ENCODE measurements around the gene ITPR1.

Gene ITPR1

DNA sequence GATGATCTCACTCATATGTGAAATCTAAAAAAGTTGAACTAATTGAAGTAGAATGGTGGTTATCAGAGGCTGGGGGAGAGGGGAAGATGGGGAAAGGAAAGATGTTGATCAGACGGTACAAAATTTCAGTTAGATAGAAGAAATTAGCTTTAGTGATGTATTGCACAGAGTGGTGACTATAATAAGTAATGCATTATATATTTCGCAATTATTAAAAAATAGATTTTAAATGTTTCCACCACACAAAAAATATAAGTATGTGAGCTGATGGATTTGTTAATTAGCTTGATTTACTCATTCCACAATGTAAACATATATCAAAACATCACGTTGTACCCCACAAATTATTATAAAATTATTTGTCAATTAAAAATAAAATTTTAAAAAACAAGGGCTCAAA lies 34.2 kb upstream of the ITPR1 start:
- Histone ChIP-seq H3K4me3 (ENCODE audit: low read depth, low read length) (no peak overlapping the region), H3K4me1 (no peaks in the 10 kb centered on the region), H3K9me3 (no peaks in the 10 kb centered on the region), H3K36me3 (no peaks in the 10 kb centered on the region), H3K27me3 (no peaks in the 10 kb centered on the region)
- no peak for DNase-seq
- TF ChIP-seq, protein P1, sequence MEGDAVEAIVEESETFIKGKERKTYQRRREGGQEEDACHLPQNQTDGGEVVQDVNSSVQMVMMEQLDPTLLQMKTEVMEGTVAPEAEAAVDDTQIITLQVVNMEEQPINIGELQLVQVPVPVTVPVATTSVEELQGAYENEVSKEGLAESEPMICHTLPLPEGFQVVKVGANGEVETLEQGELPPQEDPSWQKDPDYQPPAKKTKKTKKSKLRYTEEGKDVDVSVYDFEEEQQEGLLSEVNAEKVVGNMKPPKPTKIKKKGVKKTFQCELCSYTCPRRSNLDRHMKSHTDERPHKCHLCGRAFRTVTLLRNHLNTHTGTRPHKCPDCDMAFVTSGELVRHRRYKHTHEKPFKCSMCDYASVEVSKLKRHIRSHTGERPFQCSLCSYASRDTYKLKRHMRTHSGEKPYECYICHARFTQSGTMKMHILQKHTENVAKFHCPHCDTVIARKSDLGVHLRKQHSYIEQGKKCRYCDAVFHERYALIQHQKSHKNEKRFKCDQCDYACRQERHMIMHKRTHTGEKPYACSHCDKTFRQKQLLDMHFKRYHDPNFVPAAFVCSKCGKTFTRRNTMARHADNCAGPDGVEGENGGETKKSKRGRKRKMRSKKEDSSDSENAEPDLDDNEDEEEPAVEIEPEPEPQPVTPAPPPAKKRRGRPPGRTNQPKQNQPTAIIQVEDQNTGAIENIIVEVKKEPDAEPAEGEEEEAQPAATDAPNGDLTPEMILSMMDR (IDR thresholded peaks at IDR 0.05; ENCODE audit: low read depth, low read length) = no peak

DNA sequence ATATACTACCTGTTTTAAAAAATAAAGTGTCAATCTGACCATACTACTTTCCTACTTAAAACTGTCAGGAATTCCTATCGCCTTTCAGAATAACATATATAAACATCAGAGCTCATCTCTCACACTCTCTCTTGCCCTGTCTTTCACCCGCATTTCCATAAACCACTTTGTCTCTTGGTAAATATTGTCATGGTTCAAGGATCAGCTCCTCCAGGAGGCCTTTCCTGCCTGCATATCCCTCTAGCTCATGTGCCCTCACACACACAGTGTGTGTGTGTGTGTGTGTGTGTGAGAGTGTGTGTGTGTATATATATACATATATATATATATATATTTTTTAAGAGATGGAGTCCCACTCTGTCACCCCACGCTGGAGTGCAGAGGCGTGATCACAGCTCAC lies 32.8 kb upstream of the ITPR1 start:
- Histone ChIP-seq H3K4me3 (ENCODE audit: low read depth, low read length) (no peak overlapping the region), H3K36me3 (no peaks in the 10 kb centered on the region), H3K27me3 (no peaks in the 10 kb centered on the region), H3K9me3 (no peaks in the 10 kb centered on the region), H3K4me1 (no peaks in the 10 kb centered on the region)
- no peak for DNase-seq
- TF ChIP-seq, protein P1 (IDR thresholded peaks at IDR 0.05; ENCODE audit: low read depth, low read length) = no peak

DNA sequence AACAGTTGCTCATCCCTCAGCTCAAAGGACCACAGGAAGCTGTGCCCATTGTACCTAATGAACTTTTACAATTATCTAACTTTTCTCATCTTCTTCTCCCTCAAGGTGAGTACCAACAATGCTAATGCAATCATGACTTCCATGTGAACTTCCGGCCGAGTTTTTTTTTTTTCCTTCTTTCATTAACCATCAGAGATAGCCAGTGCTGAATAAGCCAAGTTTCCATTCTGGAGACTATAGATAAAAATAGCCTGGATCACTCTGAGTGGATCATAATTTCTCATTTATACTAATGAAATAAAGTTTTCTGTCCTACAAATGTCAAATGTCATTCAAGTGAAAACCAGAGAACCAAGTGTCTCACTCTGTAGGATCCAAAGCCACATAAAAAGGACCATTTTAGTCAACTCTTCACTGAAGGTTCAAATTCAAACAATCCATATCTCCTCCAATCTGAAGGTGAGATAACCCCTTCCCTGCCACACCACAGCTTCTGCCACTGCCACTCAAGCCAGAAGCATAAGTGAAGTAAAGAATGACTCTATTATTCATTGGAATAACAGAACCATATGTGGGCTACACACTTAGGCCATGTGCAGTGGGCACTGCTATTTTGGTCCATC lies 31.6 kb upstream of the ITPR1 start:
- no peak for DNase-seq
- TF ChIP-seq, protein P1 (IDR thresholded peaks at IDR 0.05; ENCODE audit: low read depth, low read length) = no peak
- no peaks in the 10 kb centered on the region for H3K4me1 ChIP-seq
- H3K4me3 ChIP-seq (ENCODE audit: low read depth, low read length) = no peak overlapping the region
- H3K27me3 ChIP-seq = no peaks in the 10 kb centered on the region
- H3K36me3 ChIP-seq = no peaks in the 10 kb centered on the region
- H3K9me3 ChIP-seq = no peaks in the 10 kb centered on the region

DNA sequence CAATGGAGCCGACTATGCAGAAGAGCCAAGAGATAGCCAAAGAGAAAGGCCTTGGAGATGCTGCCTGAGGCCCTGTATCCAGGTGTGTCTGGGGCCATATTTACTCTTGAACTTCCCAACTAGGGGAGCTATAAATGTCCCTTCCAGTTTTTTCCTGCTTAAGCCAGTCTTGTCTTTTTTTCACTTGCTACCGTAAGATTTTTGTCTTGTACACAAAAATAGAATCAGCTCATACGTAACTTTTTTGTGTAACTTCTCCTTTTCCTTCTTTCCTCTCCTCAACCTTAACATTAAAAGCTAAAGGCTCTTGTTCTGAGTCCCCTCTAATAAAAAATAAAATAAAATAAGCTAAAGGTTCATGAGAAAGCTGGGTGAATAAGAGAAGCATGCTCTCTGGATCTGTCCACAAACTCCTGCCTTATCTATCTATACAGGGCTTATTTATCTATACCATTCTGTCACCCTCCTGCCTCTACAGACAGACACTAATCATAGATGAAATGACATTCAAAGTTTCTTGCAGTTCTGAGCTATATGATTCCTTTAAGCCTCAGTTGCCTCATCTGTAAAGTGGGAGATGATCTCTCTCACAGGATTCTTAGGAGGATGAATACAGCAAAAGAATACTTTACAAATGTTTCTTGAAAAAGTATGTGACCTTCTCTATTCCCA lies 30.6 kb upstream of the ITPR1 start:
- Histone ChIP-seq H3K4me3 (ENCODE audit: low read depth, low read length) (no peak overlapping the region), H3K4me1 (no peaks in the 10 kb centered on the region), H3K27me3 (no peaks in the 10 kb centered on the region), H3K36me3 (no peaks in the 10 kb centered on the region), H3K9me3 (no peaks in the 10 kb centered on the region)
- TF ChIP-seq, protein P1 (IDR thresholded peaks at IDR 0.05; ENCODE audit: low read depth, low read length) = no peak
- no peak for DNase-seq

DNA sequence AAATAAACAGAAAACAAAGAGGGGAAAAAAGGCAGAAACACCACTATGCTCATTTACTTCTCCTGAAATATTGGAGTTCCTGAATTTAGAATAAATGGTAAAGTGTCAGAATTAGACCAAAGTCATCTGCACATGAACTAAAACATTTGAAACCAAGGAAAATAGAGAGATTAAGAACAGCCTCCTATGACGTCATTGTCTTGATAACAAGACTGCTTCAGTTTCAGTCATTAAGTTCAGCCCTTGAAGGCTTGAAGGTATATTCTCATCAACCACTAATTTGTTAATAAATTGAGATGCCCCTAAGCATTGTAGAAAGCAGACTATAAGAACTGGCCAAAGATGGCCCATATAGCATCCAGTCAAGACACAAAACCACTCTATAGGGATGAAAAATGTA lies 28.6 kb upstream of the ITPR1 start:
- H3K27me3 ChIP-seq = no peaks in the 10 kb centered on the region
- H3K4me3 ChIP-seq (ENCODE audit: low read depth, low read length) = no peak overlapping the region
- TF ChIP-seq, protein P1 (IDR thresholded peaks at IDR 0.05; ENCODE audit: low read depth, low read length) = no peak
- H3K36me3 ChIP-seq = no peaks in the 10 kb centered on the region
- H3K9me3 ChIP-seq = no peaks in the 10 kb centered on the region
- no peaks in the 10 kb centered on the region for H3K4me1 ChIP-seq
- no peak for DNase-seq
